GM12891 (cell line): ENCODE data around the gene TAF4.

Source experiments
- PAX5 ChIP-seq: IDR thresholded peaks from 2 replicates; pipeline ENCODE4 v1.6.1; 2011; ENCODE audit warnings: low read length, moderate library complexity, mild to moderate bottlenecking; ENCODE audit not compliant: insufficient read depth, severe bottlenecking
- POLR2A ChIP-seq: IDR thresholded peaks from 2 replicates; pipeline ENCODE4 v1.6.1; 2011; ENCODE audit warnings: low read depth, low read length, control low read depth
- POLR2AphosphoS5 ChIP-seq: IDR thresholded peaks from 2 replicates; pipeline ENCODE4 v1.6.1; 2011; ENCODE audit warnings: low read depth, low read length, control low read depth
- SPI1 ChIP-seq: IDR thresholded peaks from 2 replicates; pipeline ENCODE4 v1.6.1; 2011; ENCODE audit warnings: low read depth, low read length, control low read depth
- TAF1 ChIP-seq: IDR thresholded peaks from 2 replicates; pipeline ENCODE4 v1.6.1; 2011; ENCODE audit warnings: low read depth, low read length, control low read depth

GRCh38 chr20:62059401-62059800 lies 6.3 kb downstream of the TAF4 start:
- TF ChIP-seq POLR2AphosphoS5 (no peak), POLR2A (no peak), SPI1 (no peak), TAF1 (no peak), PAX5 (no peak)
